GM12878 (cell line): ENCODE measurements around the gene FNDC8. TPM values are rescaled to one million over a fixed set of nuclear protein-coding genes. Genes with fewer than 3 reads are reported as not detected.

Experiments used
- ATAC-seq: fragments of 200-7000 bp; cut with Tn5 transposase; 3 replicates; pipeline ENCODE4 v1.9.1; 2020; ENCODE audit warnings: mild to moderate bottlenecking, moderate library complexity
- BruUV-seq: library from RNA; stranded (reverse); fragments of 400-500 nt; replicated peaks from 2 replicates; lab custom pipeline; 2021; lab: Mats Ljungman, UMichigan
- CTCF ChIA-PET: fragments of 300-600 bp; sonication (Branson Sonifier 250); formaldehyde crosslinking; extraction: SDS; loops from one replicate; lab custom pipeline; 2021; ENCODE audit warnings: inconsistent platforms; lab: Yijun Ruan, JAX
- POLR2A ChIA-PET: fragments of 350-600 bp; formaldehyde crosslinking; extraction: SDS; loops from one replicate; lab custom pipeline; 2021; ENCODE audit warnings: inconsistent platforms; lab: Charles Lee
- RAD21 ChIA-PET: fragments of 300-600 bp; sonication (Branson Sonifier 250); formaldehyde crosslinking; loops from one replicate; lab custom pipeline; 2023; ENCODE audit warnings: antibody characterized with exemption; ENCODE audit not compliant: unreplicated experiment; lab: Charles Lee
- SMC1A ChIA-PET: fragments of 300-600 bp; sonication (Branson Sonifier 250); formaldehyde crosslinking; loops from one replicate; lab custom pipeline; 2023; ENCODE audit not compliant: unreplicated experiment, uncharacterized antibody; lab: Charles Lee
- DNase-seq: peaks from one replicate; pipeline ENCODE4 v3.0.0-alpha.2; 2011; ENCODE audit warnings: low read depth, low spot score
- FAIRE-seq: peaks from 3 replicates; lab custom pipeline; 2011; peaks lifted over from hg19 to GRCh38; lab: Jason Lieb, UNC
- H2AFZ ChIP-seq: 2 replicates; pipeline ENCODE4 v1.6.0; 2011; ENCODE audit warnings: low read depth, low read length, control low read depth; ENCODE audit not compliant: control insufficient read depth
- H3K27ac ChIP-seq: 2 replicates; pipeline ENCODE4 v1.5.1; 2011; ENCODE audit warnings: control low read depth; ENCODE audit not compliant: control insufficient read depth, insufficient read depth
- H3K27me3 ChIP-seq, 2 experiments: replicated peaks in 1 of 2; 2 replicates each; pipeline versions ENCODE4 v1.6.0 to v1.6.1; 2011; ENCODE audit warnings: low read length in 1 of 2; ENCODE audit not compliant: control insufficient read depth in 2 of 2, insufficient read depth in 2 of 2
- H3K36me3 ChIP-seq, 2 experiments: 2 replicates each; pipeline ENCODE4 v1.5.1; 2011; ENCODE audit warnings: low read length in 1 of 2; ENCODE audit not compliant: control insufficient read depth in 2 of 2, insufficient read depth in 2 of 2
- H3K4me1 ChIP-seq: 2 replicates; pipeline ENCODE4 v1.6.1; 2011; ENCODE audit warnings: mild to moderate bottlenecking, low read length, moderate library complexity, mixed read lengths; ENCODE audit not compliant: control insufficient read depth, insufficient read depth
- H3K4me2 ChIP-seq: 2 replicates; pipeline ENCODE4 v1.6.0; 2011; ENCODE audit warnings: control low read depth; ENCODE audit not compliant: control insufficient read depth, insufficient read depth
- H3K4me3 ChIP-seq: fragments of 200-600 bp; sonication (generic); 2 replicates; pipeline ENCODE4 v1.5.1; 2016
- H3K79me2 ChIP-seq: 2 replicates; pipeline ENCODE4 v1.6.0; 2011; ENCODE audit warnings: low read length; ENCODE audit not compliant: control insufficient read depth, insufficient read depth
- H3K9ac ChIP-seq: 2 replicates; pipeline ENCODE4 v1.8.0; 2011; ENCODE audit warnings: low read length, control low read depth, mixed read lengths; ENCODE audit not compliant: control insufficient read depth, insufficient read depth
- H3K9me3 ChIP-seq: replicated peaks from 3 replicates; pipeline ENCODE4 v1.5.1; 2011; ENCODE audit warnings: mild to moderate bottlenecking, low read length; ENCODE audit not compliant: control insufficient read depth, insufficient read depth
- H4K20me1 ChIP-seq: 2 replicates; pipeline ENCODE4 v1.6.0; 2011; ENCODE audit not compliant: control insufficient read depth, insufficient read depth
- BCL11A ChIP-seq: IDR thresholded peaks from 2 replicates; pipeline ENCODE4 v1.6.1; 2011; ENCODE audit warnings: low read depth, low read length
- CBX3 ChIP-seq: fragments of 200-600 bp; sonication (generic); IDR thresholded peaks from 2 replicates; pipeline ENCODE4 v1.6.1; 2016; ENCODE audit warnings: low read depth, borderline replicate concordance
- CHD4 ChIP-seq: fragments of 200-600 bp; sonication (generic); IDR thresholded peaks from 2 replicates; pipeline ENCODE4 v1.6.1; 2016; ENCODE audit warnings: mild to moderate bottlenecking
- EGR1 ChIP-seq, 2 experiments: IDR thresholded peaks; 1 replicate in 1 of 2; 2 replicates in 1 of 2; pipeline ENCODE4 v1.6.1; 2011 to 2012; ENCODE audit warnings: low read depth in 2 of 2, low read length in 2 of 2, borderline replicate concordance in 1 of 2, mild to moderate bottlenecking in 1 of 2, moderate library complexity in 1 of 2
- HCFC1 ChIP-seq: fragments of 150-350 bp; IDR thresholded peaks from 2 replicates; pipeline ENCODE4 v1.6.1; 2014; ENCODE audit warnings: low read length
- HDAC2 ChIP-seq: fragments of 200-600 bp; sonication (generic); IDR thresholded peaks from 2 replicates; pipeline ENCODE4 v1.6.1; 2017
- IRF4 ChIP-seq: IDR thresholded peaks from 2 replicates; pipeline ENCODE4 v1.6.1; 2011; ENCODE audit warnings: low read depth, low read length
- KDM1A ChIP-seq: fragments of 200-600 bp; sonication (generic); IDR thresholded peaks from 2 replicates; pipeline ENCODE4 v1.6.1; 2016; ENCODE audit warnings: borderline replicate concordance
- MYB ChIP-seq: fragments of 150-350 bp; IDR thresholded peaks from 2 replicates; pipeline ENCODE4 v1.6.1; 2014; ENCODE audit warnings: mild to moderate bottlenecking, low read depth, low read length, borderline replicate concordance
- POLR2A ChIP-seq: IDR thresholded peaks from 2 replicates; pipeline ENCODE4 v1.6.1; 2011; ENCODE audit warnings: low read depth, mild to moderate bottlenecking, low read length
- SREBF1 ChIP-seq: IDR thresholded peaks from 2 replicates; pipeline ENCODE4 v1.6.1; 2012; ENCODE audit warnings: mild to moderate bottlenecking, low read length
- ZNF207 ChIP-seq: fragments of 450-650 bp; IDR thresholded peaks from 2 replicates; pipeline ENCODE4 v1.6.1; 2014; ENCODE audit warnings: antibody characterized with exemption, mild to moderate bottlenecking, borderline replicate concordance
- ZZZ3 ChIP-seq: IDR thresholded peaks from 2 replicates; pipeline ENCODE4 v1.6.1; 2011; ENCODE audit warnings: low read depth; ENCODE audit not compliant: control insufficient read depth, insufficient read length
- WGBS: methylation state at CpG from one replicate; pipeline ENCODE4 v1.1.6; 2016; ENCODE audit warnings: low lambda C conversion rate; ENCODE audit not compliant: insufficient replicate concordance, insufficient coverage; ENCODE audit errors: missing lambda C conversion rate; 5-methylcytosine and 5-hydroxymethylcytosine counted together
- in situ Hi-C: fragments of 300-500 bp; cut with MboI; formaldehyde crosslinking; loops from 9 replicates; pipeline ENCODE4 v1.14.3; 2018; ENCODE audit warnings: mixed read lengths
- intact Hi-C: fragments of 100-400 bp; cut with micrococcal nuclease; formaldehyde crosslinking; loops from one replicate; pipeline ENCODE4 v1.14.2; 2022; ENCODE audit not compliant: unreplicated experiment
- polyA plus RNA-seq, 11 experiments: library from polyadenylated mRNA; depleted of rRNA in 4 of 11; unstranded in 6 of 11; stranded (reverse) in 5 of 11; fragments of >200 nt; fragmentation: Nextera tagmentation in 4 of 11; fragmentation: Illumina TruSeq in 1 of 11; extraction: Ambion mirVana in 4 of 11; extraction: Trizol in 1 of 11; gene quantifications; 1 replicate in 1 of 11; 2 replicates in 10 of 11; pipeline versions ENCODE4 v1.2.1 to v1.2.3, GENCODE V29; 2011 to 2016; ENCODE audit warnings: inconsistent platforms in 2 of 11, missing spikeins in 2 of 11, low read depth in 1 of 11
- total RNA-seq, 4 experiments: library from RNA; depleted of rRNA in 3 of 4; stranded (reverse); fragments of >200 nt in 3 of 4; fragmentation: Illumina TruSeq in 1 of 4; extraction: Trizol in 1 of 4; gene quantifications; 2 replicates each; pipeline versions ENCODE4 v1.2.1 to v1.2.3, GENCODE V29; 2013 to 2021
- TF ChIP-seq, protein P1 (sequence below): IDR thresholded peaks from 2 replicates; pipeline ENCODE4 v1.6.1; 2011; ENCODE audit warnings: low read depth, mild to moderate bottlenecking, low read length, moderate library complexity, borderline replicate concordance; ENCODE audit errors: extremely low read depth

The FNDC8 gene
- total and polyA plus RNA-seq, 10 of the 15 experiments (the other 5 are each of a cell fraction or from before 2014, with no cell fraction given): 0.06 to 0.15 (median 0.11) TPM; not detected in 7

DNA sequence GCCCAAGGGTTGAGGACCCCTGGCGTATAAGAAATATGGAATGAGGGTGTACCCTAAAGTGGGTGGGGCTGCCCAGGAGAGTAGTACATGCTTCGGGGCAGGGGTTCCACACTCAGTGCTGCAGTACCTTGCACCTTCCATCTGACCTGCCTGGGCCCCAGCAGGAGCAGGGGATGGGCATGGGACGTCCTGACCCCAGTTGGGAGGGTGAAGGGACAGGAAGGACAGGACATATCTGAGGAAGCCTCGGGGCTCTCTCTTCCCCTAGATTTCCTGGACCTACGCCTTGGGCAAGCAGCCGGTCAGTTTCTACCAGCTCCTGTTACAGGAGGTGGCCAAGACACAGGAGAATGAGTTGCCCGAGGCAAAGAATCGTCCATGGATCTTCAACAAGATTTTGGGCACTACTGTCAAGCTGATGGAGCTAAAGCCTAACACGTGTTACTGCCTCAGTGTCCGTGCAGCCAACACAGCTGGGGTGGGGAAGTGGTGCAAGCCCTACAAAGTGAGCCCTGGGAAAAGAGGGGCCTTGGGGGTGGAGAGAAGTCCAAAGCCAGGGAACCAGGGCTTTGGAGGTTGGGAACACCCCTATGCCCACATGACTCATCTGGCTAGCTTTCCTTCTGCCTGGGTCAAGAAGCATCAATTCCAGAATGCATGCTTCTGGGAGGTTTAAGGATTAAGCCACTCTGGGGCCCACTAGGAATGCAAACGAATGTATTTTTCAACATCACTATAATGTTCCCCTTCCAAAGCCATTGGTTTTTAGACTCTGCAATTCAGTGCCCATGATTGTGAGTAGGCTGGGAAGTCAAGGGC is 7.9 kb downstream of the FNDC8 start:
- POLR2A ChIA-PET: no interaction called here
- H3K4me3 ChIP-seq: no peak overlapping the region
- in situ Hi-C loops: no loop called here
- TF ChIP-seq CHD4 (no peak), POLR2A (peak; percentile 57)
- TF ChIP-seq, all 136 proteins: peak for 1
- Histone ChIP-seq H3K27me3 (no peaks in the 10 kb centered on the region), H3K79me2 (no peaks in the 10 kb centered on the region), H3K9ac (no peak overlapping the region), H3K4me1 (no peaks in the 10 kb centered on the region), H3K36me3 (peaks cover 15 to 22% of the 10 kb centered on the region in 2 experiments), H3K4me2 (no peak overlapping the region), H4K20me1 (no peaks in the 10 kb centered on the region), H3K27ac (no peak overlapping the region), H3K9me3 (no peaks in the 10 kb centered on the region), H2AFZ (no peak overlapping the region)
- ATAC-seq (no peak), FAIRE-seq (no peak), DNase-seq (no peak)
- RAD21 ChIA-PET: interaction anchor here (1.2 kb wide), 1 partner anchor 9 kb away, joined by 3 read pairs; no protein-coding TSS in a partner anchor
- WGBS: 73% methylated on average over 11 of the region's 11 CpGs
- CTCF ChIA-PET: interaction anchor here (0.9 kb wide), 1 partner anchor 10 kb away, joined by 5 read pairs; the partner anchor contains the start of gene RAD51D
- no TSS peak for BruUV-seq
- SMC1A ChIA-PET: interaction anchor here (1.2 kb wide), 1 partner anchor 9 kb away, joined by 3 read pairs; the partner anchor contains the start of gene RAD51D
- intact Hi-C loops: no loop called here

DNA sequence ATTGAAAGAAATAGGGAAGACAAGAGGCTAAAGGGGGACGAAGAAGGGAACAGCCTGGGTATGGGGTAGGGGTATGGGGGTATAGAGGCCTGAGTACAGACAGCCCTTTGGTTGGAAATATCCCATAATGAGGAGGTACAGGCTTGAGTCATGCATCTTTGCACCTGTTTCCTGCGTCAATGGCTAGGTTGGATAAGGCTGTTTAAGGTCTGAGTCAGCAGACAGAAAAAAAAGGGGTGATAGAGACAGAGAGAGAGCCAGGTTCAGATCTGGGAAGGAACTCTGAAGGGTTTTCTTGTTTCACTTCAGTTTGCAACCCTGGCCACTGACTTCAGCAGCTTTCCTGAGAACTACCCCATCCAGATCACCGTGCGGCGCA is 8.5 kb downstream of the FNDC8 start:
- Histone ChIP-seq H4K20me1 (no peaks in the 10 kb centered on the region), H3K4me3 (no peak overlapping the region)
- TF ChIP-seq ZZZ3 (no peak), CBX3 (no peak), ZNF207 (no peak), SREBF1 (no peak), HDAC2 (no peak), HCFC1 (no peak), IRF4 (no peak), EGR1 (IDR thresholded peaks at IDR 0.05; ENCODE audit: borderline replicate concordance in 1 of 2, low read depth in 2 of 2, low read length in 2 of 2) (no peak), KDM1A (no peak), MYB (no peak), BCL11A (no peak)
- TF ChIP-seq, protein P1, sequence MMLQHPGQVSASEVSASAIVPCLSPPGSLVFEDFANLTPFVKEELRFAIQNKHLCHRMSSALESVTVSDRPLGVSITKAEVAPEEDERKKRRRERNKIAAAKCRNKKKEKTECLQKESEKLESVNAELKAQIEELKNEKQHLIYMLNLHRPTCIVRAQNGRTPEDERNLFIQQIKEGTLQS: no peak
- TF ChIP-seq, all 136 proteins: peak for 0
- Histone ChIP-seq H2AFZ (no peak overlapping the region), H3K36me3 (peaks cover 18 to 22% of the 10 kb centered on the region in 2 experiments), H3K27me3 (no peaks in the 10 kb centered on the region), H3K4me1 (no peaks in the 10 kb centered on the region), H3K27ac (no peak overlapping the region), H3K9ac (no peak overlapping the region), H3K79me2 (no peaks in the 10 kb centered on the region), H3K4me2 (no peak overlapping the region), H3K9me3 (no peaks in the 10 kb centered on the region)
- no peak for ATAC-seq
- RAD21 ChIA-PET: interaction anchor here (1.2 kb wide), 1 partner anchor 10 kb away, joined by 3 read pairs; no protein-coding TSS in a partner anchor
- BruUV-seq: no TSS peak
- DNase-seq: no peak
- in situ Hi-C loops: no loop called here
- CTCF ChIA-PET: no interaction called here
- no peak for FAIRE-seq
- SMC1A ChIA-PET: interaction anchor here (1.2 kb wide), 1 partner anchor 10 kb away, joined by 3 read pairs; the partner anchor contains the start of gene RAD51D
- POLR2A ChIA-PET: no interaction called here
- WGBS: 99% methylated on average over 5 of the region's 5 CpGs
- intact Hi-C loops: no loop called here
